Breast epithelium (tissue), 3 donors: ENCODE data around the gene UTP15.

Experiments
- POLR2A ChIP-seq: fragments of 450-650 bp; IDR thresholded peaks from one replicate; pipeline ENCODE4 v1.6.1; 2016; ENCODE audit warnings: antibody characterized with exemption, mild to moderate bottlenecking, moderate library complexity
- TF ChIP-seq, protein P1 (sequence below), 3 donors: fragments of 450-650 bp; IDR thresholded peaks; one replicate each; pipeline ENCODE4 v1.5.1; 2016 to 2017; ENCODE audit warnings: antibody characterized with exemption in 3 of 3, mild to moderate bottlenecking in 3 of 3, moderate library complexity in 3 of 3

GRCh38 chr5:73564675-73565074, 868 bp upstream of the UTP15 start:
- TF ChIP-seq, protein P1, sequence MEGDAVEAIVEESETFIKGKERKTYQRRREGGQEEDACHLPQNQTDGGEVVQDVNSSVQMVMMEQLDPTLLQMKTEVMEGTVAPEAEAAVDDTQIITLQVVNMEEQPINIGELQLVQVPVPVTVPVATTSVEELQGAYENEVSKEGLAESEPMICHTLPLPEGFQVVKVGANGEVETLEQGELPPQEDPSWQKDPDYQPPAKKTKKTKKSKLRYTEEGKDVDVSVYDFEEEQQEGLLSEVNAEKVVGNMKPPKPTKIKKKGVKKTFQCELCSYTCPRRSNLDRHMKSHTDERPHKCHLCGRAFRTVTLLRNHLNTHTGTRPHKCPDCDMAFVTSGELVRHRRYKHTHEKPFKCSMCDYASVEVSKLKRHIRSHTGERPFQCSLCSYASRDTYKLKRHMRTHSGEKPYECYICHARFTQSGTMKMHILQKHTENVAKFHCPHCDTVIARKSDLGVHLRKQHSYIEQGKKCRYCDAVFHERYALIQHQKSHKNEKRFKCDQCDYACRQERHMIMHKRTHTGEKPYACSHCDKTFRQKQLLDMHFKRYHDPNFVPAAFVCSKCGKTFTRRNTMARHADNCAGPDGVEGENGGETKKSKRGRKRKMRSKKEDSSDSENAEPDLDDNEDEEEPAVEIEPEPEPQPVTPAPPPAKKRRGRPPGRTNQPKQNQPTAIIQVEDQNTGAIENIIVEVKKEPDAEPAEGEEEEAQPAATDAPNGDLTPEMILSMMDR (IDR thresholded peaks at IDR 0.05), result no peak
- TF ChIP-seq POLR2A, result no peak
